ENCODE data around the gene PAPSS2. TPM values are rescaled to one million over a fixed set of nuclear protein-coding genes. Genes with fewer than 3 reads are reported as not detected.

PAPSS2 gene
- total and polyA plus RNA-seq, 8 donors, result 1.3 to 17.3 (median 10.8) TPM

DNA sequence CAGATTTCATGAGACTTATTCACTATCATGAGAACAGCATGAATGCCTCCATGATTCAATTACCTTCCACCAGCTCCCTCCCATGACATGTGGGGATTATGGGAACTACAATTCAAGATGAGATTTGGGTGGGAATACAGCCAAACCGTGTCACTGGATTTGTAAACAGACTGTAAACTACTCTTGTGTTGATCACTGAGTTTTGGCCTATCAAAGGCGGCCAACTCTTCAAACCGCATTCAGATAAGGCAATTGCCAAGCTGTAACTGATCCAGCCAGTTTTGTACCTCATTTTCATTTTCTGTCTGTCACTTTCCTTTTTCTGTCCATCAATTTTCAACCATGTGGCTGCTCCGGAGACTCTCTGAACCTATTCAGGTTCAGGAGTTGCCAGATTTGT is 27.2 kb upstream of the PAPSS2 start:
- H3K27me3 ChIP-seq, result no peaks in the 10 kb centered on the region
- H3K9me3 ChIP-seq, result no peaks in the 10 kb centered on the region
- no peaks in the 10 kb centered on the region for H3K36me3 ChIP-seq
- intact Hi-C loops (cut with DNase I; ENCODE audit: low total_unique reads), result no loop called here
- peaks cover 0 to 5% (median 0%) of the 10 kb centered on the region in 4 donors for H3K4me1 ChIP-seq
- H3K27ac ChIP-seq, result no peak overlapping the region
- H3K4me3 ChIP-seq, result no peak overlapping the region
- no peak for DNase-seq
- no peak for TF ChIP-seq POLR2A (IDR thresholded peaks at IDR 0.05)
- TF ChIP-seq EP300 (IDR thresholded peaks at IDR 0.05), result no peak
- TF ChIP-seq, protein P1, sequence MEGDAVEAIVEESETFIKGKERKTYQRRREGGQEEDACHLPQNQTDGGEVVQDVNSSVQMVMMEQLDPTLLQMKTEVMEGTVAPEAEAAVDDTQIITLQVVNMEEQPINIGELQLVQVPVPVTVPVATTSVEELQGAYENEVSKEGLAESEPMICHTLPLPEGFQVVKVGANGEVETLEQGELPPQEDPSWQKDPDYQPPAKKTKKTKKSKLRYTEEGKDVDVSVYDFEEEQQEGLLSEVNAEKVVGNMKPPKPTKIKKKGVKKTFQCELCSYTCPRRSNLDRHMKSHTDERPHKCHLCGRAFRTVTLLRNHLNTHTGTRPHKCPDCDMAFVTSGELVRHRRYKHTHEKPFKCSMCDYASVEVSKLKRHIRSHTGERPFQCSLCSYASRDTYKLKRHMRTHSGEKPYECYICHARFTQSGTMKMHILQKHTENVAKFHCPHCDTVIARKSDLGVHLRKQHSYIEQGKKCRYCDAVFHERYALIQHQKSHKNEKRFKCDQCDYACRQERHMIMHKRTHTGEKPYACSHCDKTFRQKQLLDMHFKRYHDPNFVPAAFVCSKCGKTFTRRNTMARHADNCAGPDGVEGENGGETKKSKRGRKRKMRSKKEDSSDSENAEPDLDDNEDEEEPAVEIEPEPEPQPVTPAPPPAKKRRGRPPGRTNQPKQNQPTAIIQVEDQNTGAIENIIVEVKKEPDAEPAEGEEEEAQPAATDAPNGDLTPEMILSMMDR (IDR thresholded peaks at IDR 0.05), result no peak
- no peak for TF ChIP-seq POLR2AphosphoS5 (IDR thresholded peaks at IDR 0.05)
- WGBS, 5 donors, result 55 to 72% (median 67%) methylated on average over 4 of the region's 4 CpGs

DNA sequence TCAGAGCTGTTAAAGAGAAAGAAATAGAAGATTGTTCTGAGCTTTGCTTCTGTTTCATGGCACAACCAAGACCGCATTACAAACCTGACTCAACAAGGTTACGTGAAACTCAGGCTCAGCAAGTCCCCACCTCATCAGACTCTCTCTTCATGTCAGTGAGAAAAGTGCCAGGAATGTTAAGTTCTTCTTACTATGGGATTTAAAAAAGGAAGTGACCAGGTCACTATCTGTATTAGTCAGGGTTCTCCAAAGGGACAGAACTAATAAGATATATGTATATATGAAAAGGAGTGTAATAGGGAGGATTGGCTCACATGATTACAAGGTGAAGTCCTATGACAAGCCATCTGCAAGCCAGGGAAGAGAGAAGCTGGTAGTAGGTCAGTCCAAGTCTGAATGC is 25.4 kb upstream of the PAPSS2 start:
- intact Hi-C loops (cut with DNase I; ENCODE audit: low total_unique reads), result no loop called here
- DNase-seq, result no peak
- H3K36me3 ChIP-seq, result no peaks in the 10 kb centered on the region
- TF ChIP-seq POLR2AphosphoS5 (IDR thresholded peaks at IDR 0.05) (no peak), EP300 (IDR thresholded peaks at IDR 0.05) (no peak), POLR2A (IDR thresholded peaks at IDR 0.05) (no peak)
- TF ChIP-seq, protein P1 (IDR thresholded peaks at IDR 0.05), result no peak
- WGBS, 5 donors, result 94 to 100% (median 98%) methylated on average over 2 of the region's 2 CpGs
- H3K4me3 ChIP-seq, result no peak overlapping the region
- no peaks in the 10 kb centered on the region for H3K27me3 ChIP-seq
- H3K4me1 ChIP-seq, result peaks cover 0 to 5% (median 0%) of the 10 kb centered on the region in 4 donors
- H3K9me3 ChIP-seq, result no peaks in the 10 kb centered on the region
- H3K27ac ChIP-seq, result no peak overlapping the region

DNA sequence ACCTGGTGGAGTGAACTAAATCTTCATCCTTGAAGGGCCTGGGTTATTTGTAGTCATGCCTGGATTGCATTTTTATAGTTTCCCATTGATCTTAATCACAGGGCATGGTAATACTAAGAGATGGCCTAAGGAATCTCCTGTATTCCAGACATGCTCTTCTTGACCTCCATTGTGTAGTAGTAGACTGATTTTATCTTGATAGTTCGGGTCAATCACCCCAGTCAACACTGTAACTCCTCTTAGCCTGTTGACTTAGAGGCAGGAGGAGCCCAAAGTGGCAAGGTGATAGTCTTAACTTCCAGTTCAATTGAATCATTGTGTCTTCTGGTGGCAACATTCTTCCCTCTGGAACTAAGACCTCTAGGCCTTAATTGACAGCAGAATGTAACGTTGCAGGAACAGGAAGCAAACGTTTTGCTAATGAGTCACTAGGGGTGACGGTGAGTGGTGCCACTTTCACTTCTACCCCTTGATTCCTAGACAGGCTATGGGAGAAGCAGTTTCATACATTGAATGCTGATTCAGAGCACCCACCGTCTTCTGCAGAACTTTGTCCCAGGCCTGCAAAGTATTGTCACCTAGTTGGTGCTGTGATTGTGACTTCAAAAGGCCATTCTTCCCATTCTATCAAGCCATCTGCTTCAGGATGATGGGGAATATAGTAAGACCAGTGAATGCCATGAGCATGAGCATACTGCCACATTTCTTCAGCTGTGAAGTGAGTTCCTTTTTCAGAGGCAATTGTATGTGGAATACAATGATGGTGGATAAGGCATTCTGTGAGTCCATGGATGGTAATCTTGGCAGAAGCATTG is 24.0 kb upstream of the PAPSS2 start:
- intact Hi-C loops (cut with DNase I; ENCODE audit: low total_unique reads), result no loop called here
- Histone ChIP-seq H3K9me3 (no peaks in the 10 kb centered on the region), H3K4me3 (no peak overlapping the region), H3K36me3 (no peaks in the 10 kb centered on the region), H3K27me3 (no peaks in the 10 kb centered on the region), H3K27ac (no peak overlapping the region), H3K4me1 (peaks cover 0 to 5% (median 0%) of the 10 kb centered on the region in 4 donors)
- 38 to 61% (median 41%) methylated on average over 5 of the region's 5 CpGs for WGBS, 5 donors
- DNase-seq, result peak in 1 of 2 donors; percentile 58
- TF ChIP-seq EP300 (IDR thresholded peaks at IDR 0.05) (no peak), POLR2AphosphoS5 (IDR thresholded peaks at IDR 0.05) (peak in 1 of 3 donors; percentile 51)

DNA sequence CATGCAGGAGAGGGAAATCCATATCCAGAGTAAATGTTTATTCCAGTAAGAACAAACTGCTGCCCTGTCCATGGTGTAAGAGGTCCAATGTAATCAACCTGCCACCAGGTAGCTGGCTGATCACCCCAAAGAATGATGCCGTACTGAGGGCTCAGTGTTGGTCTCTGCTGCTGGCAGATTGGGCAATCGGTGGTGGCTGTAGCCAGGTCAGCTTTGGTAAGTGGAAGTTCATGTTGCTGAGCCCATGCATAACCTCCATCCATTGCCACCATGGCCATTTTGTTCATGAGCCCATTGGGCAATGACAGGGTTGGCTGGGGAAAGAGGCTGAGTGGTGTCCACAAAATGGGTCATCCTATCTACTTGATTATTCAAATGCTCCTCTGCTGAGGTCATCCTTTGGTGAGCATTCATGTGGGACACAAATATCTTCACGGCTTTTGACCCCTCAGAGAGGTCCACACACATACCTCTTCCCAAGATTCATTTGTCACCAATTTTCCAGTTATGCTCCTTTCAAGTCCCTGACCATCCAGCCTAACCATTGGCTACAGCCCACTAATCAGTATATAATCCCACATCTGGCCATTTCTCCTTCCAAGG is 23.3 kb upstream of the PAPSS2 start:
- 89 to 95% (median 95%) methylated on average over 3 of the region's 3 CpGs for WGBS, 5 donors
- no peak for TF ChIP-seq POLR2A (IDR thresholded peaks at IDR 0.05)
- no peak for TF ChIP-seq EP300 (IDR thresholded peaks at IDR 0.05)
- TF ChIP-seq, protein P1 (IDR thresholded peaks at IDR 0.05), result no peak
- no peak for TF ChIP-seq POLR2AphosphoS5 (IDR thresholded peaks at IDR 0.05)
- Histone ChIP-seq H3K9me3 (no peaks in the 10 kb centered on the region), H3K36me3 (no peaks in the 10 kb centered on the region), H3K4me3 (no peak overlapping the region), H3K27me3 (no peaks in the 10 kb centered on the region), H3K27ac (no peak overlapping the region), H3K4me1 (peaks cover 0 to 5% (median 0%) of the 10 kb centered on the region in 4 donors)
- DNase-seq, result no peak
- intact Hi-C loops (cut with DNase I; ENCODE audit: low total_unique reads), result no loop called here
